Nephron (organoid): ENCODE data around the gene SLC6A18.
A peak's percentile ranks its signal among the peaks of the same experiment; 100 is the strongest.

Experiments used
- H3K27ac Mint-ChIP-seq, 3 experiments: 2 replicates each; pipeline ENCODE4 v1.8.0; 2020; ENCODE audit warnings: mixed read lengths in 3 of 3, mild to moderate bottlenecking in 2 of 3, moderate library complexity in 1 of 3
- H3K27me3 Mint-ChIP-seq: 2 replicates; pipeline ENCODE4 v1.8.0; 2021; ENCODE audit warnings: low read depth, mild to moderate bottlenecking, moderate library complexity, mixed read lengths
- H3K36me3 Mint-ChIP-seq: 2 replicates; pipeline ENCODE4 v1.8.0; 2020; ENCODE audit warnings: low read depth, mixed read lengths
- H3K4me1 Mint-ChIP-seq: 2 replicates; pipeline ENCODE4 v1.8.0; 2020; ENCODE audit warnings: mixed read lengths
- H3K4me3 Mint-ChIP-seq, 3 experiments: 2 replicates each; pipeline ENCODE4 v1.8.0; 2020; ENCODE audit warnings: mild to moderate bottlenecking in 3 of 3, mixed read lengths in 3 of 3, moderate library complexity in 2 of 3
- H3K9me3 Mint-ChIP-seq: 2 replicates; pipeline ENCODE4 v1.8.0; 2020; ENCODE audit warnings: mixed read lengths
- TF ChIP-seq, protein P1 (sequence below), 3 experiments: fragments of 200-600 bp; sonication (generic); IDR thresholded peaks; one replicate each; pipeline ENCODE4 v1.5.0; 2021; ENCODE audit warnings: antibody characterized with exemption in 3 of 3; ENCODE audit not compliant: unreplicated experiment in 3 of 3

Gene SLC6A18

DNA sequence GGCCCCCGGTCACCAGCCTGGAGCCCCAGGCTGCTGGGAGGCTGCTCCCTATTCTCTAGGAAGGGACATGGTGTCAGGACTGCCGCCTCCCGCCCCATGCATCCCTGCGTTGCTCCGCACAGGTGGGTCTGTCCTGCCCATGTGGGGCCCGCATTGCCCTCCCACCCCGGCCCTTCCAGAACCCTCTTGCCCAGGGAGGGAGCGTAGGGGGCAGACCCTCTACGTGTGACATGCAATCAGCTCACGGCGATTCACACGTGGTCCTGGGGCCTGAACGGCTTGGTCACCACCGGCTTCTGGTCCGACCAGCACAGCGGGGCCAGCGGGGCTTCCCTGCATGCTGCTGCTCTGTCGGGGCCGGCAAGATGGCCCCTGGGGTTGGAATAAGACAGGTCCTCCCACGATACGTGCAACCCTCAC lies 14.3 kb upstream of the SLC6A18 start:
- H3K27me3 Mint-ChIP-seq: peaks cover 19% of the 10 kb centered on the region
- no peaks in the 10 kb centered on the region for H3K36me3 Mint-ChIP-seq
- TF ChIP-seq, protein P1, sequence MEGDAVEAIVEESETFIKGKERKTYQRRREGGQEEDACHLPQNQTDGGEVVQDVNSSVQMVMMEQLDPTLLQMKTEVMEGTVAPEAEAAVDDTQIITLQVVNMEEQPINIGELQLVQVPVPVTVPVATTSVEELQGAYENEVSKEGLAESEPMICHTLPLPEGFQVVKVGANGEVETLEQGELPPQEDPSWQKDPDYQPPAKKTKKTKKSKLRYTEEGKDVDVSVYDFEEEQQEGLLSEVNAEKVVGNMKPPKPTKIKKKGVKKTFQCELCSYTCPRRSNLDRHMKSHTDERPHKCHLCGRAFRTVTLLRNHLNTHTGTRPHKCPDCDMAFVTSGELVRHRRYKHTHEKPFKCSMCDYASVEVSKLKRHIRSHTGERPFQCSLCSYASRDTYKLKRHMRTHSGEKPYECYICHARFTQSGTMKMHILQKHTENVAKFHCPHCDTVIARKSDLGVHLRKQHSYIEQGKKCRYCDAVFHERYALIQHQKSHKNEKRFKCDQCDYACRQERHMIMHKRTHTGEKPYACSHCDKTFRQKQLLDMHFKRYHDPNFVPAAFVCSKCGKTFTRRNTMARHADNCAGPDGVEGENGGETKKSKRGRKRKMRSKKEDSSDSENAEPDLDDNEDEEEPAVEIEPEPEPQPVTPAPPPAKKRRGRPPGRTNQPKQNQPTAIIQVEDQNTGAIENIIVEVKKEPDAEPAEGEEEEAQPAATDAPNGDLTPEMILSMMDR (IDR thresholded peaks at IDR 0.05; ENCODE audit: unreplicated experiment in 3 of 3): no peak
- peaks cover 4% of the 10 kb centered on the region for H3K9me3 Mint-ChIP-seq
- H3K27ac Mint-ChIP-seq: no peak overlapping the region
- no peak overlapping the region for H3K4me3 Mint-ChIP-seq
- peaks cover 14% of the 10 kb centered on the region for H3K4me1 Mint-ChIP-seq

- Mint-ChIP-seq H3K9me3 (peaks cover 6% of the 10 kb centered on the region), H3K27me3 (peaks cover 21% of the 10 kb centered on the region), H3K36me3 (no peaks in the 10 kb centered on the region), H3K4me3 (no peak overlapping the region), H3K27ac (peak overlapping the region in 1 of 3 experiments; percentile 55), H3K4me1 (peaks cover 8% of the 10 kb centered on the region)
- TF ChIP-seq, protein P1 (IDR thresholded peaks at IDR 0.05; ENCODE audit: unreplicated experiment in 3 of 3): no peak
Observed at GRCh38 chr5:1211701-1212100, 13.5 kb upstream of the SLC6A18 start.

DNA sequence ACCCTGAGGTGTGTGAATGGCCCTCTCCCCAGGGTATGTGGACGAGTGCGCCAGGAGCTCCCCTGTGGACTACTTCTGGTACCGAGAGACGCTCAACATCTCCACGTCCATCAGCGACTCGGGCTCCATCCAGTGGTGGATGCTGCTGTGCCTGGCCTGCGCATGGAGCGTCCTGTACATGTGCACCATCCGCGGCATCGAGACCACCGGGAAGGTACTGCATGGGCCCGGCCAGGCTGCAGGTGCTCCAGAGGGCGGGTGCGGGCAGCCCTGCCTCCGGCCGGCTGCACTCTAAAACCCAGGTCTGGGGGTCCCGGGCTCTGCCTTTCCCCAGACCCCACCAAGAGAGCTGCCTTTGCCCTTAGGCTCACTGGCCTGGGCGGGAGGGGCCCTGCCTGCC lies 12.9 kb upstream of the SLC6A18 start:
- H3K9me3 Mint-ChIP-seq: peaks cover 6% of the 10 kb centered on the region
- no peak overlapping the region for H3K27ac Mint-ChIP-seq
- H3K36me3 Mint-ChIP-seq: no peaks in the 10 kb centered on the region
- no peak overlapping the region for H3K4me3 Mint-ChIP-seq
- TF ChIP-seq, protein P1 (IDR thresholded peaks at IDR 0.05; ENCODE audit: unreplicated experiment in 3 of 3): no peak
- peaks cover 21% of the 10 kb centered on the region for H3K27me3 Mint-ChIP-seq
- peaks cover 7% of the 10 kb centered on the region for H3K4me1 Mint-ChIP-seq

GRCh38 chr5:1212881-1213280 lies 12.3 kb upstream of the SLC6A18 start:
- Mint-ChIP-seq H3K36me3 (no peaks in the 10 kb centered on the region), H3K4me1 (peaks cover 1% of the 10 kb centered on the region), H3K9me3 (peaks cover 6% of the 10 kb centered on the region), H3K27me3 (peaks cover 15% of the 10 kb centered on the region), H3K27ac (no peak overlapping the region), H3K4me3 (no peak overlapping the region)
- TF ChIP-seq, protein P1 (IDR thresholded peaks at IDR 0.05; ENCODE audit: unreplicated experiment in 3 of 3): no peak

GRCh38 chr5:1213508-1214162 lies 11.5 kb upstream of the SLC6A18 start:
- TF ChIP-seq, protein P1 (IDR thresholded peaks at IDR 0.05; ENCODE audit: unreplicated experiment in 3 of 3): no peak
- Mint-ChIP-seq H3K27ac (no peak overlapping the region), H3K36me3 (no peaks in the 10 kb centered on the region), H3K4me1 (no peaks in the 10 kb centered on the region), H3K4me3 (no peak overlapping the region), H3K9me3 (peaks cover 6% of the 10 kb centered on the region), H3K27me3 (peaks cover 12% of the 10 kb centered on the region)
